GM12878 (cell line): ENCODE results near the gene KCNK5. TPM values are rescaled to one million over a fixed set of nuclear protein-coding genes. Genes with fewer than 3 reads are reported as not detected.

Experiments used
- ATAC-seq: fragments of 200-7000 bp; cut with Tn5 transposase; 3 replicates; pipeline ENCODE4 v1.9.1; 2020; ENCODE audit warnings: mild to moderate bottlenecking, moderate library complexity
- BruUV-seq: library from RNA; stranded (reverse); fragments of 400-500 nt; replicated peaks from 2 replicates; lab custom pipeline; 2021; lab: Mats Ljungman, UMichigan
- CTCF ChIA-PET: fragments of 300-600 bp; sonication (Branson Sonifier 250); formaldehyde crosslinking; extraction: SDS; loops from one replicate; lab custom pipeline; 2021; ENCODE audit warnings: inconsistent platforms; lab: Yijun Ruan, JAX
- POLR2A ChIA-PET: fragments of 350-600 bp; formaldehyde crosslinking; extraction: SDS; loops from one replicate; lab custom pipeline; 2021; ENCODE audit warnings: inconsistent platforms; lab: Charles Lee
- RAD21 ChIA-PET: fragments of 300-600 bp; sonication (Branson Sonifier 250); formaldehyde crosslinking; loops from one replicate; lab custom pipeline; 2023; ENCODE audit warnings: antibody characterized with exemption; ENCODE audit not compliant: unreplicated experiment; lab: Charles Lee
- SMC1A ChIA-PET: fragments of 300-600 bp; sonication (Branson Sonifier 250); formaldehyde crosslinking; loops from one replicate; lab custom pipeline; 2023; ENCODE audit not compliant: unreplicated experiment, uncharacterized antibody; lab: Charles Lee
- DNase-seq: peaks from one replicate; pipeline ENCODE4 v3.0.0-alpha.2; 2011; ENCODE audit warnings: low read depth, low spot score
- FAIRE-seq: peaks from 3 replicates; lab custom pipeline; 2011; peaks lifted over from hg19 to GRCh38; lab: Jason Lieb, UNC
- H2AFZ ChIP-seq: 2 replicates; pipeline ENCODE4 v1.6.0; 2011; ENCODE audit warnings: low read depth, low read length, control low read depth; ENCODE audit not compliant: control insufficient read depth
- H3K27ac ChIP-seq: 2 replicates; pipeline ENCODE4 v1.5.1; 2011; ENCODE audit warnings: control low read depth; ENCODE audit not compliant: control insufficient read depth, insufficient read depth
- H3K27me3 ChIP-seq, 2 experiments: replicated peaks in 1 of 2; 2 replicates each; pipeline versions ENCODE4 v1.6.0 to v1.6.1; 2011; ENCODE audit warnings: low read length in 1 of 2; ENCODE audit not compliant: control insufficient read depth in 2 of 2, insufficient read depth in 2 of 2
- H3K36me3 ChIP-seq, 2 experiments: 2 replicates each; pipeline ENCODE4 v1.5.1; 2011; ENCODE audit warnings: low read length in 1 of 2; ENCODE audit not compliant: control insufficient read depth in 2 of 2, insufficient read depth in 2 of 2
- H3K4me1 ChIP-seq: 2 replicates; pipeline ENCODE4 v1.6.1; 2011; ENCODE audit warnings: mild to moderate bottlenecking, low read length, moderate library complexity, mixed read lengths; ENCODE audit not compliant: control insufficient read depth, insufficient read depth
- H3K4me2 ChIP-seq: 2 replicates; pipeline ENCODE4 v1.6.0; 2011; ENCODE audit warnings: control low read depth; ENCODE audit not compliant: control insufficient read depth, insufficient read depth
- H3K4me3 ChIP-seq: fragments of 200-600 bp; sonication (generic); 2 replicates; pipeline ENCODE4 v1.5.1; 2016
- H3K79me2 ChIP-seq: 2 replicates; pipeline ENCODE4 v1.6.0; 2011; ENCODE audit warnings: low read length; ENCODE audit not compliant: control insufficient read depth, insufficient read depth
- H3K9ac ChIP-seq: 2 replicates; pipeline ENCODE4 v1.8.0; 2011; ENCODE audit warnings: low read length, control low read depth, mixed read lengths; ENCODE audit not compliant: control insufficient read depth, insufficient read depth
- H3K9me3 ChIP-seq: replicated peaks from 3 replicates; pipeline ENCODE4 v1.5.1; 2011; ENCODE audit warnings: mild to moderate bottlenecking, low read length; ENCODE audit not compliant: control insufficient read depth, insufficient read depth
- H4K20me1 ChIP-seq: 2 replicates; pipeline ENCODE4 v1.6.0; 2011; ENCODE audit not compliant: control insufficient read depth, insufficient read depth
- BRCA1 ChIP-seq: IDR thresholded peaks from 2 replicates; pipeline ENCODE4 v1.6.1; 2011; ENCODE audit warnings: low read depth, low read length, improper control_type of control experiment
- CEBPB ChIP-seq, 2 experiments: fragments of 150-350 bp in 1 of 2; IDR thresholded peaks; 2 replicates each; pipeline ENCODE4 v1.6.1; 2012 to 2014; ENCODE audit warnings: low read depth in 2 of 2, low read length in 2 of 2, borderline replicate concordance in 1 of 2, inconsistent platforms in 1 of 2
- ESRRA ChIP-seq: IDR thresholded peaks from 2 replicates; pipeline ENCODE4 v1.6.1; 2012; ENCODE audit warnings: mild to moderate bottlenecking, low read length, improper control_type of control experiment
- ETV6 ChIP-seq, 2 experiments: fragments of 450-650 bp in 1 of 2; IDR thresholded peaks in 1 of 2; conservative IDR thresholded peaks in 1 of 2; 2 replicates each; pipeline ENCODE4 v1.6.1; 2014; ENCODE audit warnings: antibody characterized with exemption in 1 of 2, borderline replicate concordance in 1 of 2, low read depth in 1 of 2, mild to moderate bottlenecking in 1 of 2, moderate library complexity in 1 of 2
- HDGF ChIP-seq: fragments of 450-650 bp; IDR thresholded peaks from 2 replicates; pipeline ENCODE4 v1.6.1; 2016; ENCODE audit warnings: antibody characterized with exemption
- IRF5 ChIP-seq: fragments of 450-650 bp; IDR thresholded peaks from 2 replicates; pipeline ENCODE4 v1.6.1; 2017; ENCODE audit warnings: borderline replicate concordance
- JUNB ChIP-seq: IDR thresholded peaks from 2 replicates; pipeline ENCODE4 v1.6.1; 2016; ENCODE audit warnings: antibody characterized with exemption, mild to moderate bottlenecking
- MAX ChIP-seq: IDR thresholded peaks from 2 replicates; pipeline ENCODE4 v1.6.1; 2012; ENCODE audit warnings: low read depth, low read length, improper control_type of control experiment
- NBN ChIP-seq: fragments of 450-650 bp; IDR thresholded peaks from 2 replicates; pipeline ENCODE4 v1.6.1; 2016
- NFIC ChIP-seq: IDR thresholded peaks from 2 replicates; pipeline ENCODE4 v1.6.1; 2012; ENCODE audit warnings: low read depth, mild to moderate bottlenecking, inconsistent platforms, low read length, moderate library complexity
- PML ChIP-seq: IDR thresholded peaks from 2 replicates; pipeline ENCODE4 v1.6.1; 2012; ENCODE audit warnings: low read length, inconsistent platforms
- POLR2AphosphoS5 ChIP-seq: IDR thresholded peaks from 2 replicates; pipeline ENCODE4 v1.6.1; 2011; ENCODE audit warnings: mild to moderate bottlenecking, low read length, inconsistent platforms
- WRNIP1 ChIP-seq: IDR thresholded peaks from 2 replicates; pipeline ENCODE4 v1.6.1; 2011; ENCODE audit warnings: low read depth, low read length, improper control_type of control experiment, borderline replicate concordance
- ZBTB11 ChIP-seq: fragments of 450-650 bp; formaldehyde crosslinking; IDR thresholded peaks from 2 replicates; pipeline ENCODE4 v1.5.0; 2022; ENCODE audit warnings: mild to moderate bottlenecking, missing genetic modification characterization
- ZBTB33 ChIP-seq: fragments of 450-650 bp; IDR thresholded peaks from 2 replicates; pipeline ENCODE4 v1.6.1; 2017; ENCODE audit warnings: mild to moderate bottlenecking
- ZNF217 ChIP-seq: fragments of 450-650 bp; IDR thresholded peaks from 2 replicates; pipeline ENCODE4 v1.6.1; 2017; ENCODE audit warnings: antibody characterized with exemption, mild to moderate bottlenecking
- ZNF24 ChIP-seq: fragments of 450-650 bp; IDR thresholded peaks from 2 replicates; pipeline ENCODE4 v1.6.1; 2017; ENCODE audit warnings: antibody characterized with exemption, mild to moderate bottlenecking
- WGBS: methylation state at CpG from one replicate; pipeline ENCODE4 v1.1.6; 2016; ENCODE audit warnings: low lambda C conversion rate; ENCODE audit not compliant: insufficient replicate concordance, insufficient coverage; ENCODE audit errors: missing lambda C conversion rate; 5-methylcytosine and 5-hydroxymethylcytosine counted together
- in situ Hi-C: fragments of 300-500 bp; cut with MboI; formaldehyde crosslinking; loops from 9 replicates; pipeline ENCODE4 v1.14.3; 2018; ENCODE audit warnings: mixed read lengths
- intact Hi-C: fragments of 100-400 bp; cut with micrococcal nuclease; formaldehyde crosslinking; loops from one replicate; pipeline ENCODE4 v1.14.2; 2022; ENCODE audit not compliant: unreplicated experiment
- polyA plus RNA-seq, 11 experiments: library from polyadenylated mRNA; depleted of rRNA in 4 of 11; unstranded in 6 of 11; stranded (reverse) in 5 of 11; fragments of >200 nt; fragmentation: Nextera tagmentation in 4 of 11; fragmentation: Illumina TruSeq in 1 of 11; extraction: Ambion mirVana in 4 of 11; extraction: Trizol in 1 of 11; gene quantifications; 1 replicate in 1 of 11; 2 replicates in 10 of 11; pipeline versions ENCODE4 v1.2.1 to v1.2.3, GENCODE V29; 2011 to 2016; ENCODE audit warnings: inconsistent platforms in 2 of 11, missing spikeins in 2 of 11, low read depth in 1 of 11
- total RNA-seq, 4 experiments: library from RNA; depleted of rRNA in 3 of 4; stranded (reverse); fragments of >200 nt in 3 of 4; fragmentation: Illumina TruSeq in 1 of 4; extraction: Trizol in 1 of 4; gene quantifications; 2 replicates each; pipeline versions ENCODE4 v1.2.1 to v1.2.3, GENCODE V29; 2013 to 2021

KCNK5 gene
- total and polyA plus RNA-seq, 10 of the 15 experiments (the other 5 are each of a cell fraction or from before 2014, with no cell fraction given) = 0.11 to 4.2 (median 2.1) TPM

GRCh38 chr6:39213195-39213920, 15.9 kb downstream of the KCNK5 start:
- BruUV-seq = no TSS peak
- RAD21 ChIA-PET = interaction anchor here (1.1 kb wide), 1 partner anchor 12 kb away, joined by 3 read pairs; no protein-coding TSS in a partner anchor
- 32% methylated on average over 8 of the region's 8 CpGs for WGBS
- TF ChIP-seq POLR2AphosphoS5 (no peak), IRF5 (no peak), PML (no peak), NFIC (no peak), ZBTB33 (no peak), ETV6 (conservative IDR thresholded peaks at IDR 0.05 in 1 of 2, IDR thresholded peaks at IDR 0.05 in 1 of 2; ENCODE audit: borderline replicate concordance in 1 of 2, low read depth in 1 of 2) (no peak), NBN (no peak), ZNF24 (no peak), HDGF (no peak), JUNB (no peak), MAX (no peak), WRNIP1 (no peak), ZBTB11 (CRISPR knock-in tag) (no peak), CEBPB (IDR thresholded peaks at IDR 0.05; ENCODE audit: borderline replicate concordance in 1 of 2, low read depth in 2 of 2, low read length in 2 of 2) (no peak), BRCA1 (no peak), ESRRA (no peak), ZNF217 (no peak)
- TF ChIP-seq, all 136 proteins: peak for 0
- Histone ChIP-seq H2AFZ (no peak overlapping the region), H3K4me3 (no peak overlapping the region), H3K27ac (no peak overlapping the region), H3K36me3 (no peaks in the 10 kb centered on the region), H3K27me3 (no peaks in the 10 kb centered on the region; a peak in 1 of 4 replicates), H3K4me1 (peaks cover 8% of the 10 kb centered on the region; the same call in 1 of the 2 replicates), H3K4me2 (no peak overlapping the region), H3K9me3 (no peaks in the 10 kb centered on the region), H3K79me2 (peaks cover 1% of the 10 kb centered on the region; the same call in 1 of the 2 replicates), H4K20me1 (no peaks in the 10 kb centered on the region), H3K9ac (no peak overlapping the region)
- peak; percentile 11 for ATAC-seq
- DNase-seq = no peak
- no peak for FAIRE-seq
- ChIA-PET POLR2A (no interaction called here), CTCF (no interaction called here), SMC1A (no interaction called here)
- in situ Hi-C loops (no loop called here), intact Hi-C loops (no loop called here)
